GM18867 (cell line): ENCODE data around the gene CPNE4.
A peak's percentile ranks its signal among the peaks of the same experiment; 100 is the strongest.
"Not testable (repeated sequence)": the region's sequence is repeated elsewhere in the genome, so short reads cannot be mapped to it uniquely, and the experiment has no call there.

Source experiments
- ATAC-seq: cut with Tn5 transposase; IDR thresholded peaks from one replicate; pipeline ENCODE4 v1.9.1; 2021; ENCODE audit warnings: mild to moderate bottlenecking, moderate library complexity; ENCODE audit not compliant: unreplicated experiment

The CPNE4 gene

GRCh38 chr3:132034486-132035464 lies at the start of gene CPNE4:
Gene CPNE4 (minus strand): TSS chr3:132035014.
- ATAC-seq = peak; percentile 88

GRCh38 chr3:132083583-132084279 lies 48.9 kb upstream of the CPNE4 start:
- no peak for ATAC-seq

- no peak for ATAC-seq
These were observed 48.3 kb upstream of the CPNE4 start for GRCh38 chr3:132083159-132083558.

DNA sequence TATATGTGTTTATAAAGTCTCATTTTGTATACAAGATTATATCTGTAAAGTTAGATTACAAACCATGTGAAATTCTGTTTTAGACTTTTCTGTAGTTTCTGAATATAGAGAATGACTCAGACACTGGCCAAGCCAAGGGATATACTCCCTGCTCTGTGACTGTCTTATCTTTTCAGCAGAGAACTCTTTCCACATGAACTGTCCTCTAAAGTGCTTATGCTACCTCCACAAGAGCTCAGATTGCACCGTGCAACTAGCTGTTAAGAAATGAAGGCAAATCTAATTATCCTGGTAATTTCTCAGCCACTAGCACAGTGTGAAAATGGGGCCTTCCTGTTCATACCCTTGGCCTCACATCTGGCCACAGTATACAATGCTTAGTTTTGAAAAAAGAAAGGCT lies 44.3 kb upstream of the CPNE4 start:
- ATAC-seq = no peak

- no peak for ATAC-seq
These were observed 39.0 kb upstream of the CPNE4 start for GRCh38 chr3:132073771-132074170.

GRCh38 chr3:132071043-132071442 lies 36.2 kb upstream of the CPNE4 start:
- ATAC-seq = no peak

GRCh38 chr3:132064114-132064513 lies 29.3 kb upstream of the CPNE4 start:
- no peak for ATAC-seq

- ATAC-seq = no peak
These were observed 27.7 kb upstream of the CPNE4 start for GRCh38 chr3:132062535-132062934.

- ATAC-seq = no peak
These were observed 21.1 kb upstream of the CPNE4 start for GRCh38 chr3:132055872-132056271.

GRCh38 chr3:132047209-132047608 lies 12.4 kb upstream of the CPNE4 start:
- ATAC-seq = no peak

- ATAC-seq = not testable (repeated sequence)
These were observed 10.1 kb upstream of the CPNE4 start for GRCh38 chr3:132044874-132045273.

- no peak for ATAC-seq
These were observed 7.9 kb upstream of the CPNE4 start for GRCh38 chr3:132042681-132043080.

DNA sequence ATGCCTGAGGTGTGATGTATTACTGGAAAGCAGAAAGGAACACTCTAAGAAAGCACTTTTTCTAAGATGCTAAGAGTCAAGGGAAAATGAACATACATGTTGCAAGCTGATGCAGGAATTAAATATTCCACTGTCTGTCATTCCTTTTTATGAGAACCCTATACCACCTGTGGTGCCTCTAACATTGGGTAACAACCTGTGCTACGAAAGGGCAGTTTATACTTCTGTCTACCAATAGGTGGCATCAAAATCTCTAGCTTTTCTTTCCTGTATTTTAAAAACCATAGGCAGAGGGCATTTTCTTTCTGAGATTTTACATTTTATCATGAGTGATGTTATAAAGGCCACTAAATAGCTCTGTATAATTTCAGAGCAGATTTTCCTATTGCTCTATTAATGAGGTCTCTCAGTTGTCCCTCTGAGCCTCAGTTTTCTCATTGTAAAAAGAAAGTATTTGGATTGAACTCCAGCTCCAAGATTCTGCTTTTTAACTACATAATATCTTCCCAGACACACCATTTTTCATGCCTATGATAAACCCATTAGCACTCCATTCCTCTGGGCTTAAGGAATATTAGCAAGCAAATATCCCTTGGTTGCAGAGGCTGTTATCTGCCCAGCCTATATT lies 3.5 kb upstream of the CPNE4 start:
- ATAC-seq = no peak

DNA sequence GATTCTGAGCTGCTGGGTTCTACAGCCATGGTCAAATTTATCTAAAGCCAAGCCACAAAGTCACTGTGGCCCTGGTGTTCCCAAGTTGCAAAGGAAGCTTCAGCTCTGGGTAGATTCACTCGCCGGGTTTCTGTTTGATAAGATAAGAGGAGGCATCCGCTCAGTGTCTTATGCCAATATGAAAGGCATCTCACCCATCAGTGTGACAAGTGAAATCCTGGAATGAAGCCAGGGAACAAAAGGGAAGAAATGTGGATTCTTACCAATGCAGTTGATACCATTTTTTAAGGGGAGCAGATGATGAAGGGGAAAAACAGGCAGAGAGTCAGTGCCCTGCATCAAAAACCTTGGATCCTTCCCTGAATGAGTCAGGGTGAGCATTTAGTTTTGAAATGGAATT lies 2.8 kb upstream of the CPNE4 start:
- no peak for ATAC-seq

GRCh38 chr3:132037056-132037455 lies 2.2 kb upstream of the CPNE4 start:
- ATAC-seq = no peak

DNA sequence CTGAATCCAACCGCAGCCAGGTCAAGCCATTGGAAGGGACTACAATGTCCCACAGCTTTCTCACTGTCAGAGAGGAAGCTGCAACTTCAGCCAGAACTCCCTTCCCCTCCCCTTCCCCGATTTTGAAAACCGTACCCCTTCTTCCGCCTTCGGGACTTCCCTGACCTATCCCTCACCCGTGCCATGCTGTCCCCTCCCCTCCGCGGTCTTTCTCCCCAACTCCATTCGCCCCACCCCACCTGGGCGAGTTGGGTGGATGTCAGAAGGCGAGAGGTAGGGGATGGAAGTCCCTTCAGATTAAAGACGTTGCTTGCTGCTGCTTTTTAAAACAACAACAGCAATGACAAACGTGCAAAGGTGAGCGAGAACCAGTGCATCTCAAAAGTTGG lies 723 bp downstream of the CPNE4 start:
- no peak for ATAC-seq

GRCh38 chr3:132033471-132033870 lies 1.3 kb downstream of the CPNE4 start:
- ATAC-seq = no peak

GRCh38 chr3:132032959-132033358 lies 1.9 kb downstream of the CPNE4 start:
- no peak for ATAC-seq

DNA sequence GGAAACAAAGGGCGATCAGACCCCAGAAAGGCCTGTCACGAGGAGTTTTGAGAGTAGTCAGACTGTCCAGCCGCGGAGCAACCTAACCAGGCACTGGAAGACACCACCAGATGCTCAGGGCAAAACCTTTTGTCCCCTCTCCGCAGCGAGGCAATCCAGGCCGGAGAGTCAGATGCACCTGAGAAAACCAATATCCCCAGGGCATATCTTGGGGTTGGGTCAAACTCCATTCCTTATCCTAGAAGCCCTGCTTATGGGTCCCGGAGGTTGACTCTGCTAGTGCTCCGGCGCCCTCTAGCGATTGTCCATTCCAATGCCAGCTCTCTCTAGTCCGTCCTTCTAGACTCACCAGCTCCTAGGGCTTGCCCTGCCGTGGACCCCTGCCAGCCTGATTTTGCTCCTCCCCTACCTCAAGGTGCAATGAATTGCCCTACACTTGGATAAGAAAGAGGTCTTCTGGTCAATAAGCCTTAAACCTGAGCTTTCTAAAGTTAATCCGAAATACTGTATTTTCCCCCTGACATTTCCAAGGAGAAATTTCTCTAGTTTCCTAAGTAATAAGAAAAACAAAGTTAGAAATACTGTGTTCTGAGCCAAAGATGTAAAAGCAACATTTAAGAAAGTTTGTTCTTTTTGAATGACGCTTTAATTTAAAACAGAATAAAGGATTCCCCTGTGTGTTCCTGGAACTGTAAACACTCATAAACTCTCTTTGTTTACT lies 5.5 kb downstream of the CPNE4 start:
- peak; percentile 91 for ATAC-seq

GRCh38 chr3:132022914-132023313 lies 11.9 kb downstream of the CPNE4 start:
- ATAC-seq = no peak

- no peak for ATAC-seq
These were observed 14.8 kb downstream of the CPNE4 start for GRCh38 chr3:132020058-132020457.
